Measurements from ENCODE around the gene WDR55. TPM values are rescaled to one million over a fixed set of nuclear protein-coding genes. Genes with fewer than 3 reads are reported as not detected.

WDR55 gene
- total RNA-seq, 1 donor from 2014 or later: 40.8 TPM

DNA sequence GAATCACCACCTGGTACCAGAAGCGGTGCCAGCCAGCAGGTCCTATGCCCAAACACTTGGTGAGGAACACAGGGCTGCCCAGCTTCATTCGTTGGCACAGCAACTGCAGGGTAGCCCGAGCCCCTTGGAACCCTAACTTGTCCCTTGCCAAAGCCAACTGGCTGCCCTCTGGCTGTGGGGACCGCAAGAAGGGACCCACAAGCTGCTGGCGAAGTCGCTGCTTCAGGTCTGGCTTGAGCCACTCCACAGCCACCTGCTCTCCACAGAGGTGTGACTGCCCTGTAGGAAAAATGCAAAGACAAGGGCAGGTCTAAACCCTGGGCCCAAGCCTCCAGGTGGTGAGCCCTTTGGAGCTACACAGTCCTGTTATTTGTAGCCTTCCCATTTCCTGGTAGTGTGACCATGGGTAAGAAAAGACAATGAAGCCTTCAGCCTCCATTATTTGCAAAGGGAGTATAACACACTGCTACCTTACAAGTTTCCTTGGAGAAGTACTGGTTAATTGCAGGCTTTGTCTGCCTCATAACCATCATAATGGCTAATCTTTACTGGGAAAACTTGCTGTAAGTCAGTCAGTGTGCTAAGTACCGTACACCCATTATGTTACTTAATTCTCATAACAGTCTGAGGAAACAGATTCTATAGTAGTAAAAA, 6.9 kb downstream of the WDR55 start:
- Histone ChIP-seq H3K36me3 (ENCODE audit: control insufficient read depth, insufficient read depth, low read length) (peaks cover 29% of the 10 kb centered on the region), H3K27me3 (ENCODE audit: control insufficient read depth, insufficient read depth, low read length) (no peaks in the 10 kb centered on the region), H3K4me3 (ENCODE audit: low read depth, low read length) (no peak overlapping the region)
- TF ChIP-seq, protein P1, sequence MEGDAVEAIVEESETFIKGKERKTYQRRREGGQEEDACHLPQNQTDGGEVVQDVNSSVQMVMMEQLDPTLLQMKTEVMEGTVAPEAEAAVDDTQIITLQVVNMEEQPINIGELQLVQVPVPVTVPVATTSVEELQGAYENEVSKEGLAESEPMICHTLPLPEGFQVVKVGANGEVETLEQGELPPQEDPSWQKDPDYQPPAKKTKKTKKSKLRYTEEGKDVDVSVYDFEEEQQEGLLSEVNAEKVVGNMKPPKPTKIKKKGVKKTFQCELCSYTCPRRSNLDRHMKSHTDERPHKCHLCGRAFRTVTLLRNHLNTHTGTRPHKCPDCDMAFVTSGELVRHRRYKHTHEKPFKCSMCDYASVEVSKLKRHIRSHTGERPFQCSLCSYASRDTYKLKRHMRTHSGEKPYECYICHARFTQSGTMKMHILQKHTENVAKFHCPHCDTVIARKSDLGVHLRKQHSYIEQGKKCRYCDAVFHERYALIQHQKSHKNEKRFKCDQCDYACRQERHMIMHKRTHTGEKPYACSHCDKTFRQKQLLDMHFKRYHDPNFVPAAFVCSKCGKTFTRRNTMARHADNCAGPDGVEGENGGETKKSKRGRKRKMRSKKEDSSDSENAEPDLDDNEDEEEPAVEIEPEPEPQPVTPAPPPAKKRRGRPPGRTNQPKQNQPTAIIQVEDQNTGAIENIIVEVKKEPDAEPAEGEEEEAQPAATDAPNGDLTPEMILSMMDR (IDR thresholded peaks at IDR 0.05; ENCODE audit: insufficient read depth, low read length, severe bottlenecking): no peak
- FAIRE-seq: no peak
- DNase-seq (ENCODE audit: low read depth): no peak

DNA sequence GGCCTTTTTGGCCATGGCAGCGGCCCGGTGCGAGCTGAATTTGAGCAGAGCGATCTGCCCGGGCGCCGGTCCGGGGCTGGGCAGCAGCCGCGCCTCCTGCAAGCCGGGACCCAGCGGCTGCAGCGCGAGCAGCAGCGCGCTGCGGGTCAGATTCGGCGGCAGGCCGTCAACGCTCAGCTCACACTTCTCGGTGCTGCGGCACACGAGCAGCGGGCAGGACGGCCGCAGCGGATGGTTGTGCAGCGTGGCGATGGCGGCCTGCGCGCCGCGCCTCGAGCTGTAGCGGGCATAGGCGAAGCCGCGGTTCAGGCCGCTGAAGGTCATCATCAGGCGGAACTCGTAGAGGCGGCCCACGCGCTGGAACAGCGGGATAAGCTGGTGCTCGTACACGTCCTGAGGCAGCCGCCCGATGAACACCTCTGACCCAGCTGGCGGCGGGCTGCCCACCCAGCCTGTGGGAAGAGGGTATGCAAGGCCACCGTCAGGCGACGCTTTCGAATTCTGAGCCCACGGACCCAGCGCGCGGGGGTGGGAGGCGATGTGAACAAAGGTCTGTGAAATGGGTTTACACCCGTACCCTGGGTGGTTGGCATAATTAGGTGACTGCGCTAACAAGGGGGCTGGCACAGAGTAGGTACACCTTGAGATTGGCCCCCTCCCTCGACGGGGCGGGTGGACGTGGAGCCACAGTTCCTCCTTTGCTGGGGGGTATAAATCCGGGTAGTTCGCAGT, 7.9 kb downstream of the WDR55 start:
- Histone ChIP-seq H3K27me3 (ENCODE audit: control insufficient read depth, insufficient read depth, low read length) (no peaks in the 10 kb centered on the region), H3K36me3 (ENCODE audit: control insufficient read depth, insufficient read depth, low read length) (peaks cover 35% of the 10 kb centered on the region), H3K4me3 (ENCODE audit: low read depth, low read length) (no peak overlapping the region)
- DNase-seq (ENCODE audit: low read depth) (no peak), FAIRE-seq (no peak)
- TF ChIP-seq, protein P1 (IDR thresholded peaks at IDR 0.05; ENCODE audit: insufficient read depth, low read length, severe bottlenecking): no peak

DNA sequence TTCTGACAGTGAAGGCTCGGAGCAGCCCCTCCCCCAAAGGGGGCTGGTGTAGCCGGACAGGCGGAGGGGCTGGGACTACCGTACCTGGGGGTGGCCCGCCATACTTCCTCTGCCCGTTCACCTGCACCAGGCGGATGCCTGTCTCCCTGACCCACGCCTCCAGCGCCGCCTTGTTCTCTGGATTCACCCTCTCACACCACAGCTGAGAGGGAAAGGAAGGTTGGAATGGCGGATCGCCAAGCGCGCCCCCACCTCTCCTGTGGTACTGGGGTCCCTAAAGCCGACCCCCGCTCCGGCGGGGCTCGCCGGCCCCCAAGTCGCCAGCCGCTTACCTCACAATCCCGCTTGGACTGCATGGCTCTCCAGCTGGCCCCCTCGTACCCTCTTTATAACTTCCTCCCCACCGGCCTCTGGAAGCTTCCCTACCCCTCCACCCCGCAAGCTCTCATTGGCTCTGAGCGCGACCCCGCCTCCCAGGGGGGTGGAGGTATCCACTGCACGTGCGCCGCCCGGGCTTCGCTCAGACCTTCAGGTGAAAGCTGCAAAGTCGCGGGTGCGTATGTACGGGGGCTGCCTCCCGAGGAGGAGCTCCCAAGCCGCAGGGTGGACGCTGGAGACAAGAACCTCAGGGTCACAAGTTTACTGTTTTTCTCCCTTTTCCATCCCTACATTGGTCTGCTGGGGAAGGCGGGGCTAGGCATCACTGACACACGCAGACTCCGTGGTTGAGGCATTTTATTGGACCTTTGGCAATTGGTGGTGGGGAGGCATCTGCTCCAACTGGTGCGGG, 8.7 kb downstream of the WDR55 start, which contains the start of gene DND1:
TSS of gene DND1 (minus strand) at position 390 of the 790 bp plus-strand sequence. CDS start at position 356, 34 bp downstream.
- no peak for FAIRE-seq
- TF ChIP-seq, protein P1 (IDR thresholded peaks at IDR 0.05; ENCODE audit: insufficient read depth, low read length, severe bottlenecking): no peak
- Histone ChIP-seq H3K4me3 (ENCODE audit: low read depth, low read length) (no peak within 1 kb of the TSS), H3K27me3 (ENCODE audit: control insufficient read depth, insufficient read depth, low read length) (no peaks in the 10 kb centered on the region), H3K36me3 (ENCODE audit: control insufficient read depth, insufficient read depth, low read length) (peaks cover 32% of the 10 kb centered on the region)
- no peak for DNase-seq (ENCODE audit: low read depth)

DNA sequence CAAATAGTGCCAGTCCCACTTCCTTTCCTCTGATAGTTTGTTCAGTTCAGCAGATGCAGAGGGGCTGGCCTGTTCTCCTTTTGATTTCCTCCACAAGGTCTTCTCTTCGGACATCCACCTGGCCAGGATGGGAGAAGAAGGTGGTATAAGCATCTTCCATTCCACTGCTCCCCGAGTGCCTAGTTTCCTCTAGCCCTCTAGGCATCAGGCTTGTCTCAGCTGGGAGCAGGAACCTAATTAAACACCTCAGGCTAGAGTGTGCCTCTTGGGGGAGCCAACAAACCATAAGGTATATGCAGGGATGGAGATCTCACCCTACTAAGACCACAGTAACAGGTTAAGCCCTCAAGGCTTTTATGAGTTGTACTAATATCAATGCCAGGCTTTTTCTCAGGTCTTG, 9.5 kb downstream of the WDR55 start:
- Histone ChIP-seq H3K4me3 (ENCODE audit: low read depth, low read length) (no peak overlapping the region), H3K36me3 (ENCODE audit: control insufficient read depth, insufficient read depth, low read length) (peaks cover 27% of the 10 kb centered on the region), H3K27me3 (ENCODE audit: control insufficient read depth, insufficient read depth, low read length) (no peaks in the 10 kb centered on the region)
- TF ChIP-seq, protein P1 (IDR thresholded peaks at IDR 0.05; ENCODE audit: insufficient read depth, low read length, severe bottlenecking): no peak
- no peak for FAIRE-seq
- DNase-seq (ENCODE audit: low read depth): no peak

DNA sequence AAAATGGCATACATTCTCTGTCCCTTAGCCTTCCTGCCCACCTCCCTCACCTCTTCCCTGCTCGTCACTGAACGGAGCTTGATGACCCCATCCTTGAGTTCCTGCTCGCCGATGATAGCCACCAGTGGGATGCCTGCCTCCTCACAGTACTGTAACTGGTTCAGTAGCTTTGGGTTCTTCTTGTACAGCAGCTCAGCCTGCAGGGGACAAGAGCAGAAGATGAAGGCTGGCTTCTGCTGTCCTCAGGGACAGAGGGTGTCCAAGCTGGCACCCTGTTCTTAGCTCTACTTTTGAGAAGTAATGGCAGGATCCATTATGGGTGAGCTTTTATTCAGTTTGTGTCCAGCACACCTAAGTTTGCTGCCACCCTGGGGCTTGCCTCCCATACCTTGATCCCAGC, 9.9 kb downstream of the WDR55 start:
- FAIRE-seq (peak; percentile 43), DNase-seq (ENCODE audit: low read depth) (no peak)
- TF ChIP-seq, protein P1 (IDR thresholded peaks at IDR 0.05; ENCODE audit: insufficient read depth, low read length, severe bottlenecking): no peak
- H3K27me3 ChIP-seq (ENCODE audit: control insufficient read depth, insufficient read depth, low read length): no peaks in the 10 kb centered on the region
- no peak overlapping the region for H3K4me3 ChIP-seq (ENCODE audit: low read depth, low read length)
- H3K36me3 ChIP-seq (ENCODE audit: control insufficient read depth, insufficient read depth, low read length): peaks cover 29% of the 10 kb centered on the region

Data from bronchial epithelial cell (primary cell).